Bronchial epithelial cell (primary cell): ENCODE results near the gene SLC14A1. TPM values are rescaled to one million over a fixed set of nuclear protein-coding genes. Genes with fewer than 3 reads are reported as not detected.

Source experiments
- DNase-seq: peaks from one replicate; pipeline ENCODE4 v3.0.0-alpha.2; 2010; ENCODE audit warnings: low read depth
- FAIRE-seq: peaks from 2 replicates; lab custom pipeline; 2011; peaks lifted over from hg19 to GRCh38; lab: Jason Lieb, UNC
- H3K27me3 ChIP-seq: 2 replicates; pipeline ENCODE4 v1.5.1; 2011; ENCODE audit warnings: low read length; ENCODE audit not compliant: control insufficient read depth, insufficient read depth
- H3K36me3 ChIP-seq: 2 replicates; pipeline ENCODE4 v1.5.1; 2011; ENCODE audit warnings: low read length; ENCODE audit not compliant: control insufficient read depth, insufficient read depth
- H3K4me3 ChIP-seq: 2 replicates; pipeline ENCODE4 v1.5.1; 2011; ENCODE audit warnings: mild to moderate bottlenecking, low read depth, low read length, control low read depth
- CTCF ChIP-seq: IDR thresholded peaks from 2 replicates; pipeline ENCODE4 v1.5.1; 2011; ENCODE audit warnings: mild to moderate bottlenecking, moderate library complexity, low read length, control low read depth, inconsistent platforms; ENCODE audit not compliant: insufficient read depth, severe bottlenecking
- total RNA-seq: library from RNA; depleted of rRNA; stranded (reverse); fragments of >200 nt; gene quantifications from 2 replicates; pipeline ENCODE4 v1.2.1, GENCODE V29; 2014

Gene SLC14A1
- total RNA-seq, 1 donor from 2014 or later: not detected

GRCh38 chr18:45783097-45784075 is 59.4 kb downstream of the SLC14A1 start:
- DNase-seq: no peak
- no peak for FAIRE-seq

GRCh38 chr18:45785134-45785533 is 61.2 kb downstream of the SLC14A1 start:
- no peak for TF ChIP-seq CTCF
- FAIRE-seq (no peak), DNase-seq (peak; percentile 54)
- Histone ChIP-seq H3K36me3 (no peaks in the 10 kb centered on the region), H3K4me3 (no peak overlapping the region), H3K27me3 (no peaks in the 10 kb centered on the region)

More at GRCh38 chr18:45783097-45784075, 59.4 kb downstream of the SLC14A1 start:
- Histone ChIP-seq H3K27me3 (no peaks in the 10 kb centered on the region), H3K4me3 (no peak overlapping the region), H3K36me3 (no peaks in the 10 kb centered on the region)
- no peak for TF ChIP-seq CTCF

GRCh38 chr18:45786941-45787340 is 63.0 kb downstream of the SLC14A1 start:
- no peak for TF ChIP-seq CTCF
- Histone ChIP-seq H3K36me3 (no peaks in the 10 kb centered on the region), H3K4me3 (no peak overlapping the region), H3K27me3 (no peaks in the 10 kb centered on the region)
- DNase-seq (no peak), FAIRE-seq (no peak)

DNA sequence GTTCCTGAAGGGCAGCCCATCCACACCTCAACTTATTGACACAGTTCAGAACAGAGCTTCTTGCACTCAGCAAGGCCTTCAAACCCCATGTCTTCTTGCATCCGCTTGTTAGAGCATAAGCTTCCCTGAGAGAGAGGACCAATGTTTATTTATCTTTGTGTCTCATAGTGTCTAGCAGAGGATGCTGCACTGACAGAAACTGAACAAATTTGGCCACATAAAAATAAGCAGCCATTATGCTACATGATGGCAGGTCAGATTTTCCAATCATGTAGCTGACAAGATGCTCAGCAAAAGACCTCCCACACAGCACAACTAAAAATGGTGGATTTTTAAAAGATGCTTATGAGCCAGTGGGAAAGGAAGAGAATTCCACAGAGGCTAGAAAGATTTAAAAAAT is 63.4 kb downstream of the SLC14A1 start:
- FAIRE-seq: no peak
- no peak for TF ChIP-seq CTCF
- Histone ChIP-seq H3K36me3 (no peaks in the 10 kb centered on the region), H3K4me3 (no peak overlapping the region), H3K27me3 (no peaks in the 10 kb centered on the region)
- no peak for DNase-seq

GRCh38 chr18:45788861-45789260 is 64.9 kb downstream of the SLC14A1 start:
- H3K4me3 ChIP-seq: no peak overlapping the region
- FAIRE-seq: no peak

More at GRCh38 chr18:45788861-45789260, 64.9 kb downstream of the SLC14A1 start:
- no peaks in the 10 kb centered on the region for H3K36me3 ChIP-seq
- no peak for TF ChIP-seq CTCF
- no peak for DNase-seq
- no peaks in the 10 kb centered on the region for H3K27me3 ChIP-seq
